HL-60 (cell line): ENCODE results near the gene PPP1R14C.

Source experiments
- GABPA ChIP-seq: IDR thresholded peaks from 2 replicates; pipeline ENCODE4 v1.6.1; 2012; ENCODE audit warnings: low read depth
- POLR2AphosphoS5 ChIP-seq: IDR thresholded peaks from 2 replicates; pipeline ENCODE4 v1.6.1; 2012; ENCODE audit warnings: low read depth
- SPI1 ChIP-seq: IDR thresholded peaks from 2 replicates; pipeline ENCODE4 v1.6.1; 2012; ENCODE audit warnings: low read depth, mild to moderate bottlenecking, borderline replicate concordance
- TF ChIP-seq, protein P1 (sequence below): IDR thresholded peaks from 2 replicates; pipeline ENCODE4 v1.6.1; 2012; ENCODE audit warnings: low read depth; ENCODE audit not compliant: insufficient replicate concordance
- TF ChIP-seq, protein P2 (sequence below): IDR thresholded peaks from one replicate; pipeline ENCODE4 v1.5.1; 2011; ENCODE audit warnings: low read length, control low read depth, inconsistent platforms; ENCODE audit not compliant: insufficient read depth

DNA sequence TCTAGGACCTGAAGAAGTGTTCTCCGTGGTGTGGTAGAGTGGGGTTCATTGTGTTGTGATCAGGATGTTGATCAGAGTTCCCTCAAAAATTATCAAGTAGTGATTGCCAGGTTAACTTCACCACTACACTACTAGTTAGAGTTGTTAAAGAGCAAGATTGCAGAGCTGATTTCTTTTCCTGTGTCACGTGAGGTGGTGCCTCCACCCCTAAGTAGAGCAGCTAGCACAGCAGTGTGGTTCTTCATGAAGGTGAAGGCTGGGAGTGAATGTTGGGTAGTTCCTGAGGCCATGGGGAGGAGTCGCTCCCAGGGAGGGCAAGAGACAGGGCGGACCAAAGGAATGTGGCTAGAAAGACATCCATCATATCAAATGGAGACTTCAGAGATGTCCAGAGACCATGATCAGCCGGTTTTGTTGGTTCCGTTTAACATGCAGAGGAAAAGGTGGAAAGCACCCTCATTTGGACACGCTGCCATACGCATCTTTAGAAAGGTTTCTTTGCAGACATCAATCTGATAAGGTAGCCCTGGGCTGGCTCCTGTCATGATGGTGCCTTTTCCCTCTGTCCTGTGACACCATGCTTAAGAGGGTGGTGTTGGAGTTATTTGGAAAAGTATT is 146.7 kb downstream of the PPP1R14C start:
- TF ChIP-seq, protein P1, sequence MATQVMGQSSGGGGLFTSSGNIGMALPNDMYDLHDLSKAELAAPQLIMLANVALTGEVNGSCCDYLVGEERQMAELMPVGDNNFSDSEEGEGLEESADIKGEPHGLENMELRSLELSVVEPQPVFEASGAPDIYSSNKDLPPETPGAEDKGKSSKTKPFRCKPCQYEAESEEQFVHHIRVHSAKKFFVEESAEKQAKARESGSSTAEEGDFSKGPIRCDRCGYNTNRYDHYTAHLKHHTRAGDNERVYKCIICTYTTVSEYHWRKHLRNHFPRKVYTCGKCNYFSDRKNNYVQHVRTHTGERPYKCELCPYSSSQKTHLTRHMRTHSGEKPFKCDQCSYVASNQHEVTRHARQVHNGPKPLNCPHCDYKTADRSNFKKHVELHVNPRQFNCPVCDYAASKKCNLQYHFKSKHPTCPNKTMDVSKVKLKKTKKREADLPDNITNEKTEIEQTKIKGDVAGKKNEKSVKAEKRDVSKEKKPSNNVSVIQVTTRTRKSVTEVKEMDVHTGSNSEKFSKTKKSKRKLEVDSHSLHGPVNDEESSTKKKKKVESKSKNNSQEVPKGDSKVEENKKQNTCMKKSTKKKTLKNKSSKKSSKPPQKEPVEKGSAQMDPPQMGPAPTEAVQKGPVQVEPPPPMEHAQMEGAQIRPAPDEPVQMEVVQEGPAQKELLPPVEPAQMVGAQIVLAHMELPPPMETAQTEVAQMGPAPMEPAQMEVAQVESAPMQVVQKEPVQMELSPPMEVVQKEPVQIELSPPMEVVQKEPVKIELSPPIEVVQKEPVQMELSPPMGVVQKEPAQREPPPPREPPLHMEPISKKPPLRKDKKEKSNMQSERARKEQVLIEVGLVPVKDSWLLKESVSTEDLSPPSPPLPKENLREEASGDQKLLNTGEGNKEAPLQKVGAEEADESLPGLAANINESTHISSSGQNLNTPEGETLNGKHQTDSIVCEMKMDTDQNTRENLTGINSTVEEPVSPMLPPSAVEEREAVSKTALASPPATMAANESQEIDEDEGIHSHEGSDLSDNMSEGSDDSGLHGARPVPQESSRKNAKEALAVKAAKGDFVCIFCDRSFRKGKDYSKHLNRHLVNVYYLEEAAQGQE, result no peak
- TF ChIP-seq, protein P2, sequence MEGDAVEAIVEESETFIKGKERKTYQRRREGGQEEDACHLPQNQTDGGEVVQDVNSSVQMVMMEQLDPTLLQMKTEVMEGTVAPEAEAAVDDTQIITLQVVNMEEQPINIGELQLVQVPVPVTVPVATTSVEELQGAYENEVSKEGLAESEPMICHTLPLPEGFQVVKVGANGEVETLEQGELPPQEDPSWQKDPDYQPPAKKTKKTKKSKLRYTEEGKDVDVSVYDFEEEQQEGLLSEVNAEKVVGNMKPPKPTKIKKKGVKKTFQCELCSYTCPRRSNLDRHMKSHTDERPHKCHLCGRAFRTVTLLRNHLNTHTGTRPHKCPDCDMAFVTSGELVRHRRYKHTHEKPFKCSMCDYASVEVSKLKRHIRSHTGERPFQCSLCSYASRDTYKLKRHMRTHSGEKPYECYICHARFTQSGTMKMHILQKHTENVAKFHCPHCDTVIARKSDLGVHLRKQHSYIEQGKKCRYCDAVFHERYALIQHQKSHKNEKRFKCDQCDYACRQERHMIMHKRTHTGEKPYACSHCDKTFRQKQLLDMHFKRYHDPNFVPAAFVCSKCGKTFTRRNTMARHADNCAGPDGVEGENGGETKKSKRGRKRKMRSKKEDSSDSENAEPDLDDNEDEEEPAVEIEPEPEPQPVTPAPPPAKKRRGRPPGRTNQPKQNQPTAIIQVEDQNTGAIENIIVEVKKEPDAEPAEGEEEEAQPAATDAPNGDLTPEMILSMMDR, result no peak
- TF ChIP-seq POLR2AphosphoS5 (no peak), SPI1 (no peak), GABPA (no peak)
